NCI-H2029 (cell line): ENCODE measurements around the gene KBTBD4.
"Not testable (repeated sequence)": the region's sequence is repeated elsewhere in the genome, so short reads cannot be mapped to it uniquely, and the experiment has no call there.

Source experiments
- DNase-seq: peaks from one replicate; lab custom pipeline; 2025; lab: John Stamatoyannopoulos, UW

KBTBD4 gene

DNA sequence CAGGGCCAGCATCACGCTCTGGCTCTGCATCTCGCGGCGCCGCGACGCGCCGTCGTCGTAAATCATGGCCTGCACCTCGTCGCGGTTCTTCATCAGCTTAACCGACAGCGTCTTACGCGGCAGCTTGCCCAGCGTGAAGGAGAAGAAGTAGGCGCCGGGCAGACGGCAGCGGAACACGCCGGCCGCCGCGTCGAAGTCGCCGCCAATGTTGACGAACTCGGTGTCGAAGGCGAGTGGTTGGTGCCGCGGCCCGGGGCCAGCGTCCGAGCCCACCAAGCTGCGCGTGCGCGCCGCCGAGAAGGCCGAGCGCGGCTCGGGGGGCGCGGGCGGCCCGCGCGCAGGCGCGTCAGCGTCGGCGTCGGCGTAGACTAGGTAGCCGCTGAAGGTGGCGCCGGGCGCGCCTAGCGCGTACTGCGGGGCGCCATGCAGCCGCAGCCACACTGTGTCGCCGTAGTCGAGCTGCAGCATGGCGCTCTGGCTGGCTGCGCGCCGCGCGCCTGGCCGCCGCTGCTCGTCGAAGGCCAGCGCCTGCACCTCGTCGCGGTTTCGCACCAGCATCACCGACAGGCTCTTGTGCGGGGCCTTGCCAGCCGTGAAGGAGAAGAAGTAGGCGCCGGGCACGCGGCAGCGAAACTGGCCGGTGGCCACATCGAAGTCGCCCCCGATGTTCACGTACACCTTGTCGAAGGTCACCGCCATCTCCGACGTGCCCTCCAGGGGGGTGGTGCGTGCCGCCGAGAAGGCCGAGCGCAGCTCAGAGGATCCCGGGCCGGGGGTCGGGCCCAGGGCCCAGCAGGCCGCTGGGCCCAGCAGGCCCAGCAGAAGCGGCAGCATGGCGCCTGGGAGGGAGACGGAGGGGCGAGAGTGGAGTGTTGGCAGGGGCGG lies 11.4 kb upstream of the KBTBD4 start:
- DNase-seq, result no peak

DNA sequence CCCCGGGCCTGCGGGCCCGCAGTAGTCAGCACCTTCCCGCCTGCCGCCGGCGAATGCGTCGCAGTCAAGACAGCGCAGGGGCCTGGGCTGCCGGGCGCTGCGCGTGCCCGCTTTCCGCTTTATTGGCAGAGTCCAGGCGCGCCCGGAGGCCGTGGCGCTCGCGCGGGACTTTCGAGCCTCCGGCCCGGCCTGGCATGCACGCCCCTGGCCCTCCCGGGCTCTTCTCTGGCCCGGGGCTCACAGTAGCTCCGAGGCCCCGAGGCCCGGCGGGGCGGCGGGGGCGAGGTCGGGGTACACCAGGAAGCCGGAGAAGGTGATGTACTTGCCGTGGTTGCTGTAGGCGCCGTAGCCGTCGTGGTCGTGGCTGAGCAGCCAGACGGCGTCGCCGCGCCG lies 10.8 kb upstream of the KBTBD4 start:
- DNase-seq, result no peak

DNA sequence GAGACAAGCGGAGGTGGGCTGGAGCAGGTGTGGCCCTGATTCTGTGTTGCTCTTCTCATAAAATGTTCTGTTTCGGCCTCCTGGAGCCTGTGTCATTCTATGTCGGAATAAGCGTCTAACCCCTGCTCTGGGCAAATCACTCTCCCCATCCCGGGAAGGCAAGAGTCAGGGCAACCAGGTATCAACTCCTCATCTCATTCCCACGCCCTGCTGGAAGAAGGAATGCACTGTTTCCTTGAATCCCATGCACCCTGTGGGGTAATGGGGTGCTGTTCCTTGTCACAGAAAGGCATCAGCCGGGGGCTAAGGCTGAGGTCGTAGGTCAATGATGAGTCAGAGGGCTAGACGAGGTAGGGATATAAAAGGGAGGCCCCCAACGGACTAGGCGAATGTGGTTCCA lies 10.3 kb upstream of the KBTBD4 start:
- DNase-seq, result no peak

DNA sequence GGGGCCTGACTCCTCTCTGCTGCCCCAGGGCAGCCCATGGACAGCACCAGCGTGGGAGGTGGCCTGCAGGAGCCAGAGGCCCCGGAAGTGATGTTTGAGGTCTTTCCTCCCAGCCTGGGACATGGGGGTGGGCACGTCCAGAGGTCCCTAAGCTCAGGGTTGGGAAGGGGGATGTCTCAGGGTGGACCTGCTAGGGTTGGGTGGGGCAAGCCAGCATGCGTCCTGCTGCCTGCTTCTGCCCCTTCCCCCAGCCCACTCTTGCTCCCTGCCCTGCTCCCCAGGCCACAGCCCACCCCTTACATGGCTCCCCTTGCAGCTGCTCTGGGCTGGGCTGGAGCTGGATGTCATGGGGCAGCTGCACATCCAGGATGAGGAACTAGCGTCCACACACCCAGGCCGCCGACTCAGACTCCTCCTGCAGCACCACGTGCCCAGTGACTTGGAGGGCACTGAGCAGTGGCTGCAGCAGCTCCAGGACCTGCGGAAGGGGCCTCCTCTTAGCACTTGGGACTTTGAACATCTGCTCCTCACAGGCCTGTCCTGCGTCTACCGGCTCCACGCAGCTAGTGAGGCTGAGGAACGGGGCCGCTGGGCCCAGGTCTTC lies 9.1 kb upstream of the KBTBD4 start:
- DNase-seq, result no peak

DNA sequence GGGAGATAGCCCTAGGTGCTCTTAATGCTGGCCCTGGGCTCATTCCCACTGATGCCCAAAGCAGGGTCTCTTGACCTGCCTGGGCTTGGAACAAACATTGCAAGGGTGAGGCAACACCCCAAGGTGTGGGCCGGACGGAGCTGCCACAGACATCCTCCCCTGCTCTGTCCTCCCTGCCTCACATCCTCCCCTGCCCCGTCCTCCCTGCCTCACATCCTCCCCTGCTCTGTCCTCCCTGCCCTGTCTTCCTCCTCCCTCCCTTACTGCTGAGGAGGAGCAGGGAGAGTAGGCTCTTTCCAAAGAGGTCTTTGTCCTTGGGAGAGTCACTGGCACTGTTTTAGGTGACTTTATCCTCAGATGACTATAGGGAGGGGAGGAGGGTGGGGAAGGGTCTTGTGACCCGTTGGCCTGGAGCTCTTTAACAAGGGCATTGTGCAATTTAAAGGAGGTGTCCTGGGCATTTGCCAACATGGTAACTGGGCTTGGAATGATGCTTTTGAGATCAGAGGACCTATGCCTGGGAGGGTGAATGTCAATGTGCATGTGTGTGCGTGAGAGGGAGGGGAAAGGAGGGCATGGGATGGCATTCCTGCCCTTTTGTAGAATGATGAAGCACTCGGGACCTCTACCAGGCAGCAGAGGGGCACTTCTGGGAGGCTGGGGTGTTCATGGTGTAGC lies 8.4 kb upstream of the KBTBD4 start:
- DNase-seq, result no peak

DNA sequence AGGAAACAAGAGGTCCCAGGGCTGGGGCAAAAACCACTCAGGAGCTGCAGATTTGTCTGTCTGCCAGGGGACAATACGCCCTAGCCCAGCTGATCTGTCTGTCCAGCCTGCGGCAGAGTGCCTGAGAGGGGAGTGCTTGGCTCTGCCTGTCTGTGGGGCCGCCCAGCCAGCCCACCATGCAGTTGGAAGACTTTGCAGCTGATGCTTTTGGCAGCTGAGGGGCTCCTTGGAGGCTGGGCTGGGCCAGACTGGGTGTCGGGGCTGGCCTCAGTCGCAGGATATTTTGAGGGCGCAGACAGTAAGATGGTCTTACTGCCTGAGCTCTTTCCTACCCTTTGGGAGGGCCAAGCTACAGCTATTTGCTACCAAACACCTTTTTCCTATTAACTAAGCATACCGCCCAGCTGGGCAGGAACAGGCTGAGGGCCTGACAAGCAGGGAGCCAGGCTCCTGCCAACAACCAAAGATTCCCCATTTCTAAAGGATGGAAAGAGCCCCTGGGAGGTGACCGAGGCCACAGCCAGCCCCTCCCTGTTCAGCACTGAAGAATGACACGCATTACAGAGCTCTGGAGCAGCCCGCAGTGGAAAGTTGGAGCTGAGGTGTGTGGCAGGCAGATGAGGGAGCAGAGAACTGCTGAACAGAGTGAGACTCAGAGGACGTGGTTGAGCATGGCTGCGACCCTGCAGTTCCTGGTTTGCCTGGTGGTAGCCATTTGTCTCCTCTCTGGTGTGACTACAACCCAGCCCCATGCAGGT lies 7.5 kb upstream of the KBTBD4 start, which contains the start of gene FAM180B:
Gene FAM180B (plus strand): TSS at position 581 of the 758 bp plus-strand sequence. CDS start 91 bp downstream, at position 672.
- no peak for DNase-seq

DNA sequence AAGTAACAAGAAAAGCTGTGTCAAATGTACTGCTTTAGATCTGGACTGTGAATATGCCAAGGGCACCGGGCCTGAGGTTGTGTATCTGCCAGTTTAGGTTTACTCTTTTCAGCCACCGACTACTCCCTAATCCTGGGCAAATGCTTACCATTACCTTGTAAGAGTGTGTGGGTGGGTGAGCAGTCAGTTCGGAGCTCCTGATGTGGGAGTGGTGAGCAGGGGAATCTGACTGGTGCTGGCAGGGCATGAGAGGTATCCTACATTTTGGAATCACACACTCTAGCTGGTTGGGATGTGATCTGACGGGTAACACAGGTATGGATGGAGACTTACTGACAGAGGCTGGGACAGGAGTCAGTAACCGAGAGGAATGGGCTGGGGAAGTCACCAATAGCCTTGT lies 5.1 kb upstream of the KBTBD4 start:
- no peak for DNase-seq

DNA sequence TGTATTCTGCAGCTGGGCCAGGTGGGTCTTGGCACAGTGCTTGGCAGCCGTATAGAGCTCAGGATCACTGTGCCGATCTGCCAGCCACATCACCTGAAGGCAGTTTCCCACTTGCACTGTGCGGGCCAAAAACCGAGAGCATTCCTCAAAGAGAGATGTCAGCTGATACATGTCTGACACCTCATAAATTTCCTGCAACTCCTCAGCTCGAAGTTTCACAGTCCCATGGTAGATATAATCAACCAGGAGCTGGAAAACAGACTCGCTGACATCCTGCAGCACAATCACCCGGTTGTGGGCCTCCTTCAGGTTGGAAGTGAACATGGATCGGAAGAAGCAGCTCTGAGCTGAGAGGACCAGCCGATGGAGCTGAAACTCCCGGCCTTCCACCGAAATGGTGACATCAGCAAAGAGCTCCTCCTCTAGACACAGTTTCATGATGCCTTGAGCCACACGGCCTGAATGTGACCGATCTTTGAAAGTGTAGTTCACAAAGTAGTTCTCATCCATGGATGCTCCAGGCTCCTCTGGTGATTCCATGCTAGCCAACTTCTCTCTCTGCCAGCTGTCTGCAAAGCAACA lies 1.2 kb downstream of the KBTBD4 start:
- no peak for DNase-seq

DNA sequence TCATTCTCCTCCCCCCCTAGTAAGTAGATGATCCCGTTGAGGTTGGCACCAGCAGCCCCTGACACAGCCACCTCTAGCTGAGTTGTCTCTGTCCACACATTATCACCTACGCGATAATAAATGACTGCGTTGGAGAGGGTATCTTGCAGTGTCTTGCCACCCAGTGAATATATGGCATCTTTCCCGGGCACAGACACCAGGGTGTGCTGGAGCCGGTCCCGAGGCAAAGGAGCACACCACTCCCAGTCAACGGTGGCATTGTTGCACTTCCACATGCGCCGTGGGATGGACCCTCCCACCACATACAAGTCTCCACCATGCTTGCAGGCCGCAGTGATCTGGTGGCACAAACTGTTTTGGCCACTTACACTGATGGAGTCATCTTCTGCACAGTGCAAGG lies 5.4 kb downstream of the KBTBD4 start:
- DNase-seq, result no peak

DNA sequence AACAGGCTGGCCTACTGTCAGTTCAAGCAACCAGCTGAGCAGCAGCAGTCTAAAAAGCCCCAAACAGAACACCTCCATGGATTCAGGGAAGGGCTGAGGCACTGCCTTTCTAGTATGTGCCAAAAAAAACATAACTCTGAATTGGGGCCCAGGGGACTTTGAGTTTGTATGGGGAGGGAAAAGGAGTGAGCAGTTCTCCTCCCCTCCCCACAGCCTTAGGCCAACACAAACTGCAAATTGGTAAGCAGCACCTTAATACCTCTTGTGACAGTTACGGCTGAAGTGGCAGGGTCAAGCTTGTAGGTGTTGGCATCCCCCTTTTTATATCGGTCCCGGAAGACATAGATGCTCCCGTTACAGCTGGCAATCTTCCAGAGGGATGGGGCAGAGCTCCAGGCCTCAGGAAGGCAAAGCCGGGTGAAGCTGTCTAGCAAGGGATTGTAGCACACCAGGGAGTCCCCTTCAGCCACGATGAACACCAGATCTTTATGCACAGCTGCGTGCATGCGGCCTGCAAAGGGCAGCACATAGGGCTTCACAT lies 6.0 kb downstream of the KBTBD4 start:
- DNase-seq, result no peak

DNA sequence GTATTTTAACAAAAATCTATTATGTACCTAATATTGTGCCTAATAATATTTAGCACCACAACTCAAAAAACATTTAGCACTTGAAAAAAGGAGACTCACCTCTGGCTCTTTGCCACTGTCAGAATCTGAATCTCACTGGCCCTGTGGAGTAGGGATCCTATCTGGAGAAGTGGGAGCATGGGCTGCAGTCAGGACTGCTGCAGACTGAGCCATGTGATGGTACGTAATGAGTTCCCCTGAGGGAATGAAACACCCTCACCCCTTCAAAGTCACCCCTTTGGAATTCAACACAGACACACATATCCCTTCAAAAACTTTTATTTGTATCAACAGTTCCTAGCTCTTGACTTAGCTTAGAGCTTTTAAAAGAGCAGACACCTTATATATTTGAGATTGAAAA lies 6.9 kb downstream of the KBTBD4 start:
- no peak for DNase-seq

DNA sequence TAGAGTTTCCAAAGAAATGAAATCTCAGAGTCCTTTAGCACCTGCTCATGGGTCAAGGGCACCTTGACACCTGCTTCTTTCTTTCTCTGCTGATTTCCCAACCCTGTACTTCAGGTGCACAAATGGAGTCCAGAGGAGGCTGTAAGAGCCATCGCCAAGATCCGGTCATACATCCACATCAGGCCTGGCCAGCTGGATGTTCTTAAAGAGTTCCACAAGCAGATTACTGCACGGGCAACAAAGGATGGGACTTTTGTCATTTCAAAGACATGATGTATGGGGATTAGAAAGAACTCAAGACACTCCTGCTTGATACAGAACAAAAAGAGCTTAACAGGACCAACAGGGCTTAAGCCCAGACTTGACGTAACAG lies 7.4 kb downstream of the KBTBD4 start:
- DNase-seq, result no peak

DNA sequence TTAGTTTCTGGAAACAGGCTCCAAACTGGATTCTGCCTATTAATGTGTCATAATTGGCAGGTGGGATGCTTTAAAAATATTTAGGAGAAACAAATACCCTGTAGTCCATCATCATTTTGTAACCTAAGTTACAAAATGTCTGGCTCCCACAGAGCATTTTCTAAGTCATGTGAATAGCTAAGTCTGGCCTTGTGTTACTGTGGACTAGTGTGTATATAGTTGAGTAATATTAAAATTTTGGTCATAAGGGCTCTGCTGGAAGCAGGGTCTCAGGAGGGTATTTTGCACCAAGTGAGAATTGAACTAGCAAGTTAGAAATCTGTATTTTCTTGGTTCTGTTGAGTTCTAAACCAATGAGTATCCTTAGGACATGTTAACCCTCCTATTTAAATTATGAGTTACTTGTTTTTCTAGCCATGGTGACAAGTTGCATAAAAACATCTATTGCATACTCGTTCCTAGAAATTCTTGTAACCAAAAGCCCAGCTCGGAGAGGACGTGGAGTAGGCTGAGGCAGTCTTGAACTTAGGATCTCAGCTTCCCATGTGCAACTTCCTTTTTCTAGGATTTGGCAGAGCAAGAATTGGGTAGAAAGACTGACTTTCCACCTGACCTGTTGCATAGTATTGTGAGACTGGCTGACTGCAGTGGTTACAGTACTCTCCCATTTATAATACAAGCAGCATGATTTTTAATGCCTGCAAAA lies 8.0 kb downstream of the KBTBD4 start:
- DNase-seq, result no peak

DNA sequence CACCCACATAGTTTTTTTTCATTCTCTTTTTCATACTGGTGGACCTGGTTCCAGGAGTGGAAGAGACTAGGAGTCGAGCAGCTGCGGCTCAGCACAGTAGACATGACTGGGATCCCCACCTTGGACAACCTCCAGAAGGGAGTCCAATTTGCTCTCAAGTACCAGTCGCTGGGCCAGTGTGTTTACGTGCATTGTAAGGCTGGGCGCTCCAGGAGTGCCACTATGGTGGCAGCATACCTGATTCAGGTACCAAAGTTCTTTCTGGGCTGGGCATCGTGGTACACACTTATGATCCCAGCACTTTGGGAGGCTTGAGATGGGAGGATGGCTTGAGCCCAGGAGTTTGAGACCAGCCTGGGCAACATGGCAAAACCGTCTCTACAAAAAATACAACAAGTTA lies 9.1 kb downstream of the KBTBD4 start:
- no peak for DNase-seq

DNA sequence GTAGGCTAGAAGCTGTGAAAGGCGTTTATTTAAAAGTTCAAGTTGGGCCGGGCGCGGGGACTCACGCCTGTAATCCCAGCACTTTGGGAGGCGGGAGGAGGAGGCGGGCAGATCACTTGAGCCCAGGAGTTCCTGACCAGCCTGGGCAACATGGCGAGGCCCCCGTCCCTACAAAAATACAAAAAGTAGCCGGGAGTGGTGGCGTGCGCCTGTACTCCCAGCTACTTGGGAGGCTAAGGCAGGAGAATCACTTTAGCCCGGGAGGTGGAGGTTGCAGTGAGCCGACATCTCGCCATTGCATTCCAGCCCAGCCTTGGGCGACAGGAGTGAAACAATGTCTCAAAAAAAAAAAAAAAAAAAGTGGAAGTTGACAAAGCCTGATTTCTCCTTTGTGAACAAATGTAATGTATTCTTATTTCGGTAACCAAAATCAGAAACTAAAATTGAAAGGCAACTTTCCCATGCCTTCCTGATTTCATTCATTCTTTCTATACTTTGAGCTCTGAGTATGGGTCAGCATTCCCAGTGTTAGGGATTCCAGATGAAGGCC lies 12.5 kb downstream of the KBTBD4 start:
- DNase-seq, result no peak

DNA sequence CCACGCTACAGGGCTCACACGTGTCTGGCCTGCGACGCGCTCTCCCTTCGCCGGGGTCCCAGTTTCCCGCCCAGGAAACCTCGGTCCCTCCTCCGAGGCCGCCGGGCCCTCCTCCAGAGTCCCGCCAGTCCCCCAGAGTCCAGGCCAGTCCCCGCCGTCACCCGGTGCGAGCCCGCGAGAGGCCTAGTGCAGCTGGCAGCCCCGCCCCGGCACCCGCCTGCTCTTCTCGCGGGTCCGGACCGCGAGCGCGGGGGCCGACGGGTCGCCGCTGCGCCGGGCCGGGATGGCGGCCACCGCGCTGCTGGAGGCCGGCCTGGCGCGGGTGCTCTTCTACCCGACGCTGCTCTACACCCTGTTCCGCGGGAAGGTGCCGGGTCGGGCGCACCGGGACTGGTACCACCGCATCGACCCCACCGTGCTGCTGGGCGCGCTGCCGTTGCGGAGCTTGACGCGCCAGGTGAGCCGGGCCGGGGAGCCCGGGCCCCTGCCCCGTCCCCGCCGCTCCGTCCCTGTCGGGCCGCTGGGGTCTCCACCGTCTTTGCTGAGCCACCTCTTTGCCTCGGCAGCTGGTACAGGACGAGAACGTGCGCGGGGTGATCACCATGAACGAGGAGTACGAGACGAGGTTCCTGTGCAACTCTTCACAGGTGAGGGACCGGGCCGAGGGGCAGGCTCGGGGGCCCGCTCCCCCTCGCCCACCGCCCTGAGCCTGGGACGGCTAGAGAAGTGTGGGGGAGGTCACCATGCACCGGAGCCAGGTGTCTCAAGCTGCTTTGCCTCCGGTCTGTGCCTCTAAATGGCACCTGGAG lies 13.2 kb downstream of the KBTBD4 start, which contains the start of gene PTPMT1:
Gene PTPMT1 (plus strand): TSS at position 260 of the 809 bp plus-strand sequence. CDS start 24 bp downstream, at position 284.
- peak; percentile 65 for DNase-seq

DNA sequence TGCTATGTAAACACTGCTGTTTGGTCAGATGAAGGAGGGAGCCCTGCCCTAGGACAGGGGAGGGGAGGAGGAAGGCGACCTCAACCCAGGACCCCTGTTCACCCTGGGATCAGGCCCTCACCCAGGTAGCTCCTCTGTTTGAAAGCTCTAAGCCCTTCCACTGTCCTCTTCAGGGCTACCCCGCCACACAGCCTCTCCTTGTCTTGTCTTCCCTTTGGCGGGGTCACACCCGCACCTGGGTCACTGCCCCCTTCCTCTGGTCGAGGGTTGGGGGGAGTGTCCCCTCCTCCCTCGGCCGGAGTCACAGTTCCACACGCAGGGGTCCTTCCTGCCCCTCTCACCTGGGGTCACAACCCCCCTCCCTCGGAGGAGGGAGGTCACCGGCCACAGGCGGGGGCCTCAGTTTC lies 13.8 kb downstream of the KBTBD4 start:
- DNase-seq, result no peak

DNA sequence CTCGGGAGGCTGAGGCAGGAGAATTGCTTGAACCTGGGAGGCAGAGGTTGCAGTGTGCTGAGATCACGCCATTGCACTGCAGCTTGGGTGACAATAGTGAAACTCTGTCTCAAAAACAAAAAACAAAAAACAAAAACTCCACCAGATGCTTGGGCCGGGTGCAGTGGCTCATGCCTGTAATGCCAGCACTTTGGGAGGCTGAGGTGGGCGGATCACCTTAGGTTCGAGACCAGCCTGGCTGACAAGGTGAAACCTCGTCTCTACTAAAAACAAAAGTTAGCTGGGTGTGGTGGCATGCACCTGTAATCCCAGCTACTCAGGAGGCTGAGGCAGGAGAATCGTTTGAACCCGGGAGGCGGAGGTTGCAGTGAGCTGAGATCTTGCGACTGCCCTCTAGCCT lies 14.4 kb downstream of the KBTBD4 start:
- DNase-seq, result not testable (repeated sequence)

DNA sequence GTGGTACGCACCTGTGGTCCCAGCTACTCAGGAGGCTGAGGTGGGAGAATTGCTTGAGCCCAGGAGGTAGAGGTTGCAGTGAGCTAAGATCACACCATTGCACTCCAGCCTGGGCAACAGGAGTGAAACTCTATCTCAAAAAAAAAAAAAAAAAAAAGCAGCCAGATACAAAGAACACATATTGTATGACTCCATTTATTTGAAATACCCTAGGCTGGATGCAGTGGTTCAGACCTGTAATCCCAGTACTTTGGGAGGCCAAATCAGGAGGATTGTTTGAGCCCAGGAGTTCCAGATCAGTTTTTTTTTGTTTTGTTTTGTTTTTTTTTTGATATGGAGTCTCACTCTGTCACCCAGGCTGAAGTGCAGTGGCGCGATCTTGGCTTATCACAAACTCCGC lies 16.4 kb downstream of the KBTBD4 start:
- DNase-seq, result not testable (repeated sequence)

DNA sequence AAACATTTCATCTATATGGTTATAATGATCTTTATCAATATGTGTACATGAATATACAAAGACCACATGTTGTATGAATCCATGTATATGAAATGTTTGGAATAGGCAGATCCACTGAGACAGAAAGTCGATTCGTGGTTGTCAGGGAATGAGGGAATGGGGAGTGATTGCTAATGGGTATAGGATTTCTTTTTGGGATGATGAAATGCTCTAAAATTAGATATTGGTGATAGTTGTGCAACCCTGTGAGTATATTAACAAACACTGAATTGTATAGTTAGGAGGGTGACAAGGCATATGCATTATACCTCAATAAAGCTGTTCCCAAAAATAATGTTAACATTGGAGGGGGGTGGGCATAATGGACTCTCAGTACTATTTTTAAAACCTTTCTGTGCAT lies 18.3 kb downstream of the KBTBD4 start:
- no peak for DNase-seq
